ENCODE data around the gene FIG4.

Gene FIG4

DNA sequence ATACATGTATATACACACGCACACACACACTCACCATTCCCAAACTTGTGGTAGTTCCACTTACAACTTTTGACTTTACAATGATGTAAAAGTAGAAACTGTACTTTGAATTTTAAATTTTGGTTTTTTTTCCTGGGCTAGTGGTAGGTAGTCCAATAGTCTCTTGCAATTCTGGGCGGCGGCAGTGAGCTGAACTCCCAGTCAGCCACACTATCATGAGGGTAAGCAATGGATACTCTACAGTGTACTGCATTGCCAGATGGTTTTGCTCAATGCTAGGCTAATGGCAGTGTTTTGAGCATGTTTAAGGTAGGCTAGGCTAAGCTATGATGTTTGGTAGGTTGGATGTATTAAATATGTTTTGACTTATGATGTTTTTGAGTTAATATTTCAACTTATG is 150.8 kb downstream of the FIG4 start:
- H3K36me3 ChIP-seq (ENCODE audit: control insufficient read depth, low read length) = no peaks in the 10 kb centered on the region
- no peaks in the 10 kb centered on the region for H3K79me2 ChIP-seq (ENCODE audit: control insufficient read depth, low read length)
- no peak overlapping the region for H3K27ac ChIP-seq (ENCODE audit: low read depth, low read length)
- no peaks in the 10 kb centered on the region for H3K9me2 ChIP-seq (replicated peaks; ENCODE audit: control insufficient read depth, low read length)
- H3F3A ChIP-seq (ENCODE audit: control insufficient read depth, insufficient read depth) = no peaks in the 10 kb centered on the region
- no peak overlapping the region for H3K4me2 ChIP-seq (ENCODE audit: low read length)
- H3K27me3 ChIP-seq (ENCODE audit: control insufficient read depth, low read length) = no peaks in the 10 kb centered on the region
- no peaks in the 10 kb centered on the region for H4K20me1 ChIP-seq (ENCODE audit: control insufficient read depth, insufficient read depth, low read depth, low read length)
- no peak for TF ChIP-seq EZH2phosphoT487 (IDR thresholded peaks at IDR 0.05; ENCODE audit: borderline replicate concordance, low read length)
- TF ChIP-seq, protein P1, sequence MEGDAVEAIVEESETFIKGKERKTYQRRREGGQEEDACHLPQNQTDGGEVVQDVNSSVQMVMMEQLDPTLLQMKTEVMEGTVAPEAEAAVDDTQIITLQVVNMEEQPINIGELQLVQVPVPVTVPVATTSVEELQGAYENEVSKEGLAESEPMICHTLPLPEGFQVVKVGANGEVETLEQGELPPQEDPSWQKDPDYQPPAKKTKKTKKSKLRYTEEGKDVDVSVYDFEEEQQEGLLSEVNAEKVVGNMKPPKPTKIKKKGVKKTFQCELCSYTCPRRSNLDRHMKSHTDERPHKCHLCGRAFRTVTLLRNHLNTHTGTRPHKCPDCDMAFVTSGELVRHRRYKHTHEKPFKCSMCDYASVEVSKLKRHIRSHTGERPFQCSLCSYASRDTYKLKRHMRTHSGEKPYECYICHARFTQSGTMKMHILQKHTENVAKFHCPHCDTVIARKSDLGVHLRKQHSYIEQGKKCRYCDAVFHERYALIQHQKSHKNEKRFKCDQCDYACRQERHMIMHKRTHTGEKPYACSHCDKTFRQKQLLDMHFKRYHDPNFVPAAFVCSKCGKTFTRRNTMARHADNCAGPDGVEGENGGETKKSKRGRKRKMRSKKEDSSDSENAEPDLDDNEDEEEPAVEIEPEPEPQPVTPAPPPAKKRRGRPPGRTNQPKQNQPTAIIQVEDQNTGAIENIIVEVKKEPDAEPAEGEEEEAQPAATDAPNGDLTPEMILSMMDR (IDR thresholded peaks at IDR 0.05; ENCODE audit: low read depth, low read length, poor library complexity, severe bottlenecking) = no peak
- H3K4me3 ChIP-seq (ENCODE audit: low read length) = no peak overlapping the region
- H3K4me1 ChIP-seq (ENCODE audit: control insufficient read depth, low read length) = no peaks in the 10 kb centered on the region
- H3K9me3 ChIP-seq (ENCODE audit: control insufficient read depth, insufficient read depth, low read length) = no peaks in the 10 kb centered on the region

DNA sequence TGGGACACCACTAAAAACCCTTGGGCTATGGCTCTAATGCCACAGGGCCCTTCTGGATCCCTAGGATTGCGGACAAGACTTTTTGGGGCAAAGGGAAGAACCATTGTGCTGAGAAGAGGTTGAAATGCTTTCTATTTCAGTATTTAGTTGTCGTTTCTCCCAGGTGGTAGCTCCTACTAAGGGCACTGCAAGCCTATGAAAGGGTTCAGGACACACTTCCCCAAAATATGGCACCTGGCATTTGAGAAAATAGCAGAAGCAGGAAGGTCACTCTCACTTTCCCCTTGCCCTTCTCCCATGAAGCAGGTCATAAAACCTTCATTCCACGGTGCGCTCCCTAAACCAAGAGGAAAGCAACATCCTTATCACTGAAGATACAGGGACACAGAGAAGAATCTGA is 161.6 kb downstream of the FIG4 start:
- H3K9me3 ChIP-seq (ENCODE audit: control insufficient read depth, insufficient read depth, low read length) = no peaks in the 10 kb centered on the region

DNA sequence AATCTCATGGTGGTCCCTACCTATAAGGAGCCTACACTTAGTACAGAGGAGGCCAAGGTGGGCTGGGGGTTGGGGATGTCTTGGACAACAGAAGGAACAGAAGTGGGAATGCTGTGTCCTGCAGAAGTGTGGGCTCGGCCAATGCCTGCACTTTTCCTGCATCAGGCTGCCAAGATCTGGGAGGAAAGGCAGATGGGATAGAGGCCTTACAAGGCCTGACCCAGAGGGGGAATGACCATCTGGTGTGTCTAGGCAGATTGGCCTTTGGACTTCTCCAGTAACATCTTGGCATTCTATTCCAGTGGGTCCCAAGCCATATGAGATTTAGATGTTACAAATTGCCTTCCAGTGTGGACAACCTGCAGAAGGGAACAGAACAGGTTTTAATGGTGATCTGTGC is 162.3 kb downstream of the FIG4 start:
- Histone ChIP-seq H3K4me3 (ENCODE audit: low read length) (no peak overlapping the region), H3F3A (ENCODE audit: control insufficient read depth, insufficient read depth) (no peaks in the 10 kb centered on the region), H3K79me2 (ENCODE audit: control insufficient read depth, low read length) (no peaks in the 10 kb centered on the region), H3K4me2 (ENCODE audit: low read length) (no peak overlapping the region), H3K27me3 (ENCODE audit: control insufficient read depth, low read length) (no peaks in the 10 kb centered on the region), H4K20me1 (ENCODE audit: control insufficient read depth, insufficient read depth, low read depth, low read length) (no peaks in the 10 kb centered on the region), H3K36me3 (ENCODE audit: control insufficient read depth, low read length) (no peaks in the 10 kb centered on the region), H3K4me1 (ENCODE audit: control insufficient read depth, low read length) (no peaks in the 10 kb centered on the region), H3K27ac (ENCODE audit: low read depth, low read length) (no peak overlapping the region), H3K9me2 (replicated peaks; ENCODE audit: control insufficient read depth, low read length) (no peaks in the 10 kb centered on the region), H3K9me3 (ENCODE audit: control insufficient read depth, insufficient read depth, low read length) (no peaks in the 10 kb centered on the region)
- TF ChIP-seq EZH2phosphoT487 (IDR thresholded peaks at IDR 0.05; ENCODE audit: borderline replicate concordance, low read length) = no peak
- TF ChIP-seq, protein P1 (IDR thresholded peaks at IDR 0.05; ENCODE audit: low read depth, low read length, poor library complexity, severe bottlenecking) = no peak

More for the DNA sequence above, 161.6 kb downstream of the FIG4 start:
- H3F3A ChIP-seq (ENCODE audit: control insufficient read depth, insufficient read depth) = no peaks in the 10 kb centered on the region
- H4K20me1 ChIP-seq (ENCODE audit: control insufficient read depth, insufficient read depth, low read depth, low read length) = no peaks in the 10 kb centered on the region
- no peaks in the 10 kb centered on the region for H3K4me1 ChIP-seq (ENCODE audit: control insufficient read depth, low read length)
- H3K4me2 ChIP-seq (ENCODE audit: low read length) = no peak overlapping the region
- H3K79me2 ChIP-seq (ENCODE audit: control insufficient read depth, low read length) = no peaks in the 10 kb centered on the region
- no peaks in the 10 kb centered on the region for H3K9me2 ChIP-seq (replicated peaks; ENCODE audit: control insufficient read depth, low read length)
- H3K36me3 ChIP-seq (ENCODE audit: control insufficient read depth, low read length) = no peaks in the 10 kb centered on the region
- no peak for TF ChIP-seq EZH2phosphoT487 (IDR thresholded peaks at IDR 0.05; ENCODE audit: borderline replicate concordance, low read length)
- TF ChIP-seq, protein P1 (IDR thresholded peaks at IDR 0.05; ENCODE audit: low read depth, low read length, poor library complexity, severe bottlenecking) = no peak
- H3K27me3 ChIP-seq (ENCODE audit: control insufficient read depth, low read length) = no peaks in the 10 kb centered on the region
- no peak overlapping the region for H3K27ac ChIP-seq (ENCODE audit: low read depth, low read length)
- no peak overlapping the region for H3K4me3 ChIP-seq (ENCODE audit: low read length)

DNA sequence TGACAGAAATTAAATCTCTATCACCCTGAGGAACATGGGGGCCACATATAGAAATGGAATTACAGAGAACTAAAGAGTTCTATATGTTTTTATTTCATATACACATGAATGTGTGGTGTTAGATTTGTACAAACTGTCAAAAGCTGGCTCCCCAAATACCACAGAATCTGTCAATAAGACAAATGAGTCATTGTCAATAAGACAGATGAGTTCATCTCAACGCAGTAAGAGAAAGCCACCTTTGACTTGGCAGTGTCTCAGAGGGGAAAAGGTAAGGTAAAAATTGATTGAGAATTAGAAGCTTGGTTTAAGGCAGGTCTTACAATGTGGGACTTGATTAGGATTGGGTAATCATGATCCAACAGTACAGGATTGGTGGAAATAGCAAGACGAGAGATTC is 162.9 kb downstream of the FIG4 start:
- H3K36me3 ChIP-seq (ENCODE audit: control insufficient read depth, low read length) = no peaks in the 10 kb centered on the region
- H3F3A ChIP-seq (ENCODE audit: control insufficient read depth, insufficient read depth) = no peaks in the 10 kb centered on the region
- no peaks in the 10 kb centered on the region for H3K9me2 ChIP-seq (replicated peaks; ENCODE audit: control insufficient read depth, low read length)
- H3K4me3 ChIP-seq (ENCODE audit: low read length) = no peak overlapping the region
- no peaks in the 10 kb centered on the region for H3K79me2 ChIP-seq (ENCODE audit: control insufficient read depth, low read length)
- H3K27me3 ChIP-seq (ENCODE audit: control insufficient read depth, low read length) = no peaks in the 10 kb centered on the region
- H3K9me3 ChIP-seq (ENCODE audit: control insufficient read depth, insufficient read depth, low read length) = no peaks in the 10 kb centered on the region
- no peak overlapping the region for H3K27ac ChIP-seq (ENCODE audit: low read depth, low read length)
- no peaks in the 10 kb centered on the region for H4K20me1 ChIP-seq (ENCODE audit: control insufficient read depth, insufficient read depth, low read depth, low read length)
- H3K4me2 ChIP-seq (ENCODE audit: low read length) = no peak overlapping the region
- no peaks in the 10 kb centered on the region for H3K4me1 ChIP-seq (ENCODE audit: control insufficient read depth, low read length)
- no peak for TF ChIP-seq EZH2phosphoT487 (IDR thresholded peaks at IDR 0.05; ENCODE audit: borderline replicate concordance, low read length)
- TF ChIP-seq, protein P1 (IDR thresholded peaks at IDR 0.05; ENCODE audit: low read depth, low read length, poor library complexity, severe bottlenecking) = no peak
